Activated T-cell treated with anti-CD3 and anti-CD28 coated beads, Interleukin-2, amount 50 U/mL, for 48 hours (primary cell): ENCODE measurements around the gene NME3.

Experiments used
- DNase-seq, 2 experiments: peaks; one replicate each; pipeline ENCODE4 v3.0.0-alpha.2; 2020

NME3 gene

GRCh38 chr16:1721372-1721771 lies 50.0 kb downstream of the NME3 start:
- no peak for DNase-seq
